Putamen (tissue), 1 donor: ENCODE data around the gene SEC14L2.

ENCODE experiments used
- DNase-seq: peaks from one replicate; pipeline ENCODE4 v3.0.0-alpha.2; 2016; ENCODE audit warnings: low spot score

Gene SEC14L2

GRCh38 chr22:30396871-30397655 lies at the start of gene SEC14L2:
TSS of gene SEC14L2 (plus strand) at chr22:30397018. CDS start at chr22:30397117, 99 bp downstream.
- peak; percentile 75 for DNase-seq

GRCh38 chr22:30347255-30347892 lies 49.4 kb upstream of the SEC14L2 start:
- no peak for DNase-seq

DNA sequence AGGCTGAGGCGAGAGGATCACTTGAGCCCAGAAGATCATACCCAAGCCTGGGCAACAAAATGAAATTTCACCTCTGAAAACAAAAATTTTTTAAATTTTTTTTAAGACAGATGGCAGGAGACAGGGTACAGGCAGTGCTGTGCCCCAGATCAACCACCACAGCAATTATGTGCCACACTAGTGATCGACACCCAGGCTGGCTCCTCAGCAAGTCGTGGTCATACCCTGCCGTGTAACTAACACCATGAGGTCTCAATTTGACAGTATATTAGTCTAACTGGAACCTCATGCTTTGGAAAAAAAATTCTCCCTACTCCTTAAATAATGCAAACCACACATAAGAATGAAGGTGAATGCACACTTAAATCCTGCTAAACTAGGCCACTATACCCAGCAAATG lies 48.4 kb upstream of the SEC14L2 start:
- DNase-seq: no peak

DNA sequence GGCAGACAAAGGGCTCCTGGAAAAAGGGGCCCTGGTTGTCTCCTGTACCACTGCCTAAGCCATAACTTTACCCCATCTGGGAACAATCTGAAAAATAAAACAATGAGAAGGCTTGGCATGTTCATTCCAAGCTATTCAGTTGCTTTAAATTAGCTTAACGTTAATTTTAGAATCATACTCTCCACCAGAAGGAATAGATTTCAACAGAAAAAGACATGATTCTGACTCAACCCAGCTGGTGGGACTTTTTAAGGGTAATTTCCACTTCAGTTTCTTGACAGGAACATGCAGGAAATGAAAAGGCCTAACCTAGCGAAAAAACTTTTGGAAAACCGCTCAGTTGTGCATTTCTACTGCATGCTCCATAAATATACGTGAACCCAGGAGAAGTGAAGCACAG lies 48.0 kb upstream of the SEC14L2 start:
- no peak for DNase-seq

DNA sequence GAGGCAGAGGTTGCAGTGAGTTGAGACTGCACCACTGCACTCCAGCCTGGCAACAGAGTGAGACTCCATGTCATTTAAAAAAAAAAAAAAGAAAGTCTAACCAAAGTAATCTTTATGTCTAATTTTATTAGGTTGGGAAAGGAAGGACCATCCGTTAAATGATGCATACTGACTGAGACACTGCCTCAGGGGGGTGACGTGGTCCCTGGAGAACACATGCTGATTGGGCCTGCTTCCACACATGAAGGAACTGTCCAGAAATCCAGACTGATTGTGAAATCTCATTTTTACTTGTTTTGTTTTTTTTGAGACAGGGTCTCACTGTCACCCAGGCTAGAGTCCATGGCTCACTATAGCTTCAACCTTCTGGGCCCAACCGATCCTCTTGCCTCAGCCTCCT lies 45.6 kb upstream of the SEC14L2 start:
- DNase-seq: no peak

GRCh38 chr22:30354644-30355043 lies 42.2 kb upstream of the SEC14L2 start:
- no peak for DNase-seq

DNA sequence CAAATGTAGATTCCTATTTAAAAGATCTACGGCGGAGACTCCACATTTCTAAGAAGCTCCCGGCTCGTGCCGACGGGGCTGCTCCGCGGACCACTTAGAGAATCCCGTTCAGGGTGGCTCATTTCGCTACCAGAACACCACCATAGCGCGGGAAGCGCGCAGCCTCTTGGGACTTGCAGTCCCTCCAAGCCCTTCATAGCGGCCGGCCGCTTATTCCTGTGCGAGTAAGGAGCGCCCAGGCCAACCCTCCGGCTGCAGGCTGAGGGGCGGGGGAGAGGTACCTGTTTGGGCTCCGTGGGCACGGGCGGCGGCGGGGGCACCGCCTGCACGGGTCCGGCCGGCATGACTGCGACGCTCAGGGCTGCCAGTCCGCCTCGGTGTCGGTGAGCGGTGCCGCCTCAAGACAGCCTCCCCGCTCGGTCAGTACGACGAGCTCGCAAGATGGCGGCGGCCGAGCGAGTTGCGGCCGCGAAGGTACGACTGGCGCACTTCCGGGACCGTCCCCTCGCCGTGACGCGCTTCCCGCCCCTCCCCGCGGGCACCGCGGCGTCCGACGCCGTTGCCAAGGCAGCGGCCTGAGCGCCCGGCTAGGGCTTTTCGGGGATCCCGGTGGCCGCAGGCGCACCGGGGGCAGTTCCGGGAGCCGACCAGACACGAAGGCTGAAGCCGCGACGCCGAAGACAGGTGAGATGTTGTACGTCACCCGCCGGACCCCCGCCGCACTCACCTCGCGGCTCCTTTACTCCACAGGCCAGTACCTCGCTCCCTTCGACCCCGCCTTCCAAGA lies 40.2 kb upstream of the SEC14L2 start, which contains the start of the genes CCDC157 and SF3A1:
CCDC157 (plus strand) TSS at position 559 of the 787 bp plus-strand sequence. CDS start 8,994 bp downstream, outside the sequence.
SF3A1 (minus strand) TSS at position 446 of the 787 bp plus-strand sequence; CDS start at position 344, 102 bp downstream.
- peak; percentile 91 for DNase-seq

- DNase-seq: peak; percentile 17
Observed at GRCh38 chr22:30357236-30357570, 39.6 kb upstream of the SEC14L2 start.

- DNase-seq: no peak
Observed at GRCh38 chr22:30357650-30358215, 39.1 kb upstream of the SEC14L2 start.

GRCh38 chr22:30358541-30358940 lies 38.3 kb upstream of the SEC14L2 start:
- DNase-seq: no peak

DNA sequence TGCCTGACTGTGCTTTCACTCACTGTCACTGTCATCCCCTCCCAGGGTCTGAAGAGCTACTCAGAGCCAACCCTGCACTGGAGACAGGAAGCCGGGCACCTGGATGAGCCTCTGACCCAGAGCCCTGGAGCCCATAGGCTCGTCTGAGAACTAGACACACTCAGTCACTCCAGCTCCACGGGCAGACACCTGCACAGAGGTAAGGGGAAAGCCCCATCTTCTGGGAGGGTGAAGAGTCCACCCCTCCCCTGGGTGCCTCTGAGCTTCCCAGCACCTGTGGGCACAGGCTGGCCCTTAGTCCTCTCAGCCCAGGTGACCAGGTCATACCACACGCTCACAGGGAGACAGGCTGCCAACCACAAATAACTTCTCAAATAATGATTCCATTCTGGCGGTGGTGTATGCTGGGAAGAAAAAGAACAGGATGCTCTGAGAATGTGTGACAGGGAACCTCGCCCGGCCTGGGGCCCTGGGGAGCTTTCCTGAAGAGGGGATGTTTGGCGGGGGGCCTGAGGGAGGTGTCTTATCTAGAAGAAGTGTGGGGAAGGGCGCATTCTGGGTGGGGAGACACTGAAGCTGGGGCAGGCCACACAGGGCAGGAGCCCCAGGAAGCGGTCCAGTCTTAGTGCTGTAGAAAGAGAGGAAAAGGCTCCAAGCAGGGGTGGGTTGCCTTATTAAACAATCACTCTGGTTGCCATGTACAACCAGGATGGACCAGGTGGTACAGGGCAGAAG lies 34.7 kb upstream of the SEC14L2 start:
- DNase-seq: no peak

DNA sequence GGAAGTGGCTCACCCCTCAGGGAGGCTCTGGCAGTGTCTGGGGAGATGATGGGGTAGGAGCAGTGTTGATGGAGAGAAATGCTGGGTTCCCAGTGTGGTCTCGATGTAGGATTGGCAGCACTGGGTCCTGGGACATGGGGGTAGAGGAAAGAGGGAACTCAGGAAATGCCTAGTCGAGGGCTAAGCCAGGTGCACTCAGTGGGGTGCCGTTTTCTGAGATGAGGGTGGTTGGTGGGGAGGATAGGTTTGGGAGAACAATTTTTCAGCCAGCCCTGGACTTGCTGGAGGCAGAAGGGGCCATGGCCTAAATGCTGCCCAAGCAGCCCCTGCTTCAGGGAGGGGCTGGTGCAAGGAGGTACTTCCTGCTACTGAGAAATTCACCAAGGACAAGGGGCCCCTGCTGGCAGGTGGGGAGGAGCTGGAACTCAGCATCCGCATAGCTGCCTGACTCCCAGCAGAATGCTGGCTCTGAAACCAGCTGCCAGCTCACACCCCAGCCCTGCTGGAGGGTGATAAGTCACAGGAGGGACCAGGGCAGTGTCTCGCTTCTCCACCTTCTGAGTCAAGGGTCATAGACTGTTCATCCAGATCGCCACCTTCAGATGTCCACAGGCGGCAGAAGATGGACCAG lies 34.1 kb upstream of the SEC14L2 start:
- no peak for DNase-seq

DNA sequence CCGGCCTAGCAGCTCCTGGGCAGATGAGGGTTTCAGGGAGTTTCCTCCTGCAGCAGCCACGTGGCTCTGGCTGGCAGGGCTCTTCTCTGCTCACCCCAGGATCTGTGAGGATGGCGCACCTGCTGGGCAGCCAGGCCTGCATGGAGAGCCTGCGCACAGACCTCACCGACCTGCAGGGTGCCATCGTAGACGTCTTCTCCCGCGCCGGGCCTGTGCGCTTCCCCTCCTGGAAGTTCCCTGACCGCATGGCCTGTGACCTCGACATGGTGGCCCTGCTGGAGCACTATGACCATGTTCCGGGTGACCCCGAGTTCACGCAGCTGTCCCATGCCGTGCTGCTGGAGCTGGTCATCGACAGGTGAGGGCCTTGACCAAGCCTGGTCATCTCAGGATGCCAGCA lies 30.9 kb upstream of the SEC14L2 start:
- DNase-seq: no peak

DNA sequence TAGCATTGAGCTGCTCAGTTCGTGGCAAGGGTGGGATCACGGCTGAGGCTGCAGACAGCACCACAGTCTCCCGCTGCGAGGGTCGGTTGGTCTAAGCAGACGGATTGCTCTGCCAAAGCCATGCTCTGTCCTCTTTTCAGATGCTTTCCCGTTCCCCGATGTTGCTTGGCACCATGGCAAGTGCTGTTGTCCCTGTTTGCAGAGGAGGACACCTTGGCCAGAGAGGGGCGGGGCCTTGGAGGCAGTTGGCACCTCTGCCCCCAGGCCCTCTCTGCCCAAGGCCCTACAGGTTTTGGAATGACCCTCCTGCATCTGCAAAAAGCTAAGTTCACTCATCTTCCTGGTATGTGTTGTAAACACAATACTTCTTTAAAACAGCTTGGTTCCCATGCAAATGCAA lies 28.4 kb upstream of the SEC14L2 start:
- DNase-seq: no peak

DNA sequence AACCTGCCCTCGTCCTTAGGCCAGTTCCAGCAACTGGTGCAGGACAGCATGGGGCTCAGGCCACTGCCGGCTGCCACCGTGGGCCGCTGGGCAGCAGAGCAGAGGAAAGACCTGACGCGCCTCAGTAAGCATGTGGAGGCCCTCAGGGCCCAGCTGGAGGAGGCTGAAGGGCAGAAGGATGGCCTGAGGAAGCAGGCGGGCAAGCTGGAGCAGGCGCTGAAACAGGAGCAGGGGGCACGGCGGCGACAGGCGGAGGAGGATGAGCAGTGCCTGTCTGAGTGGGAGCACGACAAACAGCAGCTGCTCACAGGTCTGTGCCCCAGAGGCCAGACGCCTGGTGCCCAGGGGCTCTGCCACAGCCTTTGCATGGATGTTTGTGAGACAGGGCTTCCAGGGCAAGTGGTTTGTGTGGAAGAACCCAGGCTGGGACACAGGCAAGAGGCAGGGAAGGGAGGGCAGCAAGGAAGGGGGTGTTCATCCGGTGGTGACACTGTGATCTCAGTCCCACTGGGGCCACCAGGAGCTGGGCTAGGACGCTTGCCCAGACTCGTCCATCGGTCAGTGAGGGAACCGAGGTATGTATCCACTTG lies 26.1 kb upstream of the SEC14L2 start:
- DNase-seq: no peak

GRCh38 chr22:30371321-30371720 lies 25.5 kb upstream of the SEC14L2 start:
- no peak for DNase-seq

DNA sequence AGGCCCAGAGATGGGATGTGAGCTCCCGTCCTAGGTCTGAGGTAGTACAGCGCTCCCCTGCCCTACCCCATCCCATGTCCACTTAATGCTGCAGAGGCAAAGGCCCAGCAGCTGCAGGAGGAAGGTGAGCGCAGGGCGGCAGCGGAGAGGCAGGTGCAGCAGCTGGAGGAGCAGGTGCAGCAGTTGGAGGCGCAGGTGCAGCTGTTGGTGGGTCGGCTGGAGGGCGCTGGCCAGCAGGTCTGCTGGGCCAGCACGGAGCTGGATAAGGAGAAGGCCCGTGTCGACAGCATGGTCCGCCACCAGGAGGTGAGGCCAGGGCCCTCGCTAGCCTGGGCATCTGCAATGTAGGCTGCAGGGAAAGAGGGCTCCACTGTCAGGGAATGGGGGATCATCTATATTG lies 24.8 kb upstream of the SEC14L2 start:
- no peak for DNase-seq

GRCh38 chr22:30372915-30373314 lies 23.9 kb upstream of the SEC14L2 start:
- DNase-seq: no peak

GRCh38 chr22:30373331-30374325 lies 23.2 kb upstream of the SEC14L2 start:
- DNase-seq: no peak
